CD4-positive, alpha-beta T cell treated with Interleukin-15 for 4 hours (primary cell): ENCODE data around the gene TMEM106B.
"Not testable (repeated sequence)": the region's sequence is repeated elsewhere in the genome, so short reads cannot be mapped to it uniquely, and the experiment has no call there.

Experiments
- DNase-seq: peaks from one replicate; pipeline ENCODE4 v3.0.0-alpha.2; 2020; ENCODE audit warnings: low spot score

TMEM106B gene

DNA sequence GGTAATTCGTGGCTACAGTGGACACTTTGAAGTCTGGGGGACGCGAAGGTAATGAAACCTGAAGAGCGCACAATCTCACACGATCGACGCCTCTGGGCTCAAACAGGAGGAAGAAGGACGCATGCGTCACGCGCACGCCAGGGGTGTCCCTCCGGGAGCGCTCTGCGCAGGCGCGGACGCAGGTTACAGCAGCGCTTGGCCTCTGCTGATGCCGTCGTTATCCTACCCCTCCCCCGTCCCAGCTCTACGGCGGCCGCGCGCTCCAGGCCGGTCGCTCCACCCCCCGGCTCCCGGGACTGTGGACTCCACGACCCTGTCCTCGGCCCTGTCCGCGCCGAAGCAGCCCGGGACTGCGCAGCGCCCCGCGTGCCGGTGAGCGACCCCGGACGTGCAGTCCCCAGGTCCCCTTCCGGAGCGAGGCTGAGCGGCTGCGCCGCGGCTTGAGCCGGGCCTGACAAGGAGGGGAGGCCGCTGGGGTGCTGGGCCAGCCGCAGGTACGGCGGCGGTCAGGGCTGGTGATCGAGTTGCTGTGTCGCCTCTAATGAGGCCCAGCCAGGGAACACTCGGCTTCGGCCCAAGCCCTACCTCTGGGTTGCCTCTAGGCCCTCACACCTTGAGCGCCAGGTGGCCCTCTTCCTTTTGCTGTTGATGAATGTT is at the start of gene TMEM106B:
TMEM106B (plus strand) TSS at position 241 of the 657 bp plus-strand sequence. CDS start 3,517 bp downstream, outside the sequence.
- DNase-seq = peak; percentile 96

DNA sequence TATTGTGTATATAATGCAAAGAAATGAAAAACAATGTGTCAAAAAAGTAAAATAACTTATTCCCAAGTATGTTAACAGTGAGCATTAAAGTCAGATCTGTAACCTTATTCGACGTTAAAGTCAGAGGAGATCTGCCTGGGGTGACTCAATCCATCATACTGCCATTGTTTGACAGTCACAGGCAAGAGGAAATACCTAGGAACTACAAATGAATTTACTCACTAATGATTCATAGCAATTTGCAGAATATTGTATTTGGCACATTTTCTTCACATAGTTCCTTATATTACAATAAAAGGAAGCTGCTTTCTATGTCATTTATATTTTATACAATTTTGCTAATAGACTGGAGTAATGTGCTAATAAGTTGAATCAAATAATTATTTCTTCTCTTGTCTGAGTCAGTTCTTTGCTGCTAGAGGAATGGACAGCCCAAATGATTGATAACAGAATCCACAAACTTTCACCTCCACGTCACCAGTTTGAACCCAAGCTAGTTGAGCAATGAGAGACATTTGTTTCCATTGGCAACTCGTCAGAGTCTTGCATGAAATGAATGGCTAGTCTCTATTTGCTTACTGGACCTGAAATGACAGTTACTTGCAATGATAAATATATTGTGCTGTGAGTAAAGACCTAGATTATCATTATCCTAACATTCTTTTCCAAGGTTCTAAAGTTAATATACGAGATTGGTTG is 48.5 kb upstream of the TMEM106B start:
- no peak for DNase-seq

DNA sequence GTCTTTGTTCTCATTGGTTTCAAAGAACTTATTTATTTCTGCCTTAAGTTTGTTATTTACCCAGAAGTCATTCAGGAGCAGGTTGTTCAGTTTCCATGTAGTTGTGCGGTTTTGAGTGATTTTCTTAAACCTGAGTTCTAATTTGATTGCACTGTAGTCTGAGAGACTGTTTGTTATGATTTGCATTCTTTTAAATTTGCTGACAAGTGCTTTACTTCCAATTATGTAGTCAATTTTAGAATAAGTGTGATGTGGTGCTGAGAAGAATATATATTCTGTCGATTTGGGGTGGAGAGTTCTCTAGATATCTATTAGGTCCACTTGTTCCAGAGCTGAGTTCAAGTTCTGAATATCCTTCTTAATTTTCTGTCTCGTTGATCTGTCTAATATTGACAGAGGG is 43.0 kb upstream of the TMEM106B start:
- DNase-seq = not testable (repeated sequence)

DNA sequence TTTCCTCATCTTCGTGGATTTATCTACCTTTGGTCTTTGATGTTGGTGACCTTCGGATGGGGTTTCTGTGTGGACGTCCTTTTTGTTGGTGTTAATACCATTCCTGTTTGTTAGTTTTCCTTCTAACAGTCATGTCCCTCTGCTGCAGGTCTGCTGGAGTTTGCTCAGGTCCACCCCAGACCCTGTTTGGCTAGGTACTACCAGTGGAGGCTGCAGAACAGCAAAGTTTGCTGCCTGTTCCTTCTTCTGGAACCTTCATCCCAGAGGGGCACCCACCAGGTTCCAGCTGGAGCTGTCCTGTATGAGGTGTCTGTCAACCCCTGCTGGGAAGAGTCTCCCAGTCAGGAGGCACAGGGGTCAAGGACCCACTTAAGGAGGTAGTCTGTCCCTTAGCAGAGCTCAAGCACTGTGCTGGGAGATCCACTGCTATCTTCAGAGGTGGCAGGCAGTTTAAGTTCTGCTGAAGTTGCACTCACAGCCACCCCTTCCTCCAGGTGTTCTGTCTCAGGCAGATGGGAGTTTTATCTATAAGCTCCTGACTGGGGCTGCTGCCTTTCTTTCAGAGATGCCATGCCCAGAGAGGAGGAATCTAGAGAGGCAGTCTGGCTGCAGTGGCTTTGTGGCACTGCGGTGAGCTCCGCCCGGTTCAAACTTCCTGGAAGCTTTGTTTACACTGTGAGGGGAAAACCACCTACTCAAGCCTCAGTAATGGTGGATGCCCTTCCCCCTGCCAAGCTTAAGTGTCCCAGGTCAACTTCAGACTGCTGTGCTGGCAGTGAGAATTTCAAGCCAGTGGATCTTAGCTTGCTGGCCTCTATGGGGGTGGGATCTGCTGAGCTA is 40.9 kb upstream of the TMEM106B start:
- DNase-seq = peak; percentile 55

DNA sequence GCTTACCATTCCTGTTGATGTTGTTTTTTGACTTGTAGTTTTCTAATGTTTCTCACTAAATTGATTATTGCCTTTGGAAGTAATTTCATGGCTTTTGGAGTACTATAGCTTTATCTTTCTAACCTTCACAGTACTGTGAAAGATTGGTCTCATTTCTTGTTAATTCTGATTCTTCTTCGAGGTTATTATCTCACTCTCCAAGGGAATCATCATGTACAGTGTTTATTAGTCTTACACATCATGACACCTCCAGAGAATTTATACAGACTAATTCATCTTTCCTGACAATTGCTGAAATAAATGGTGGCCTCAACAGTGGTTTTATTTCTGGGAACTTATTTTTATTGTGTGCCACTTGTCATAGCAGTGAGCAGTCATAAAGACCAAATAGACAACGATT is 37.4 kb upstream of the TMEM106B start:
- DNase-seq = no peak

DNA sequence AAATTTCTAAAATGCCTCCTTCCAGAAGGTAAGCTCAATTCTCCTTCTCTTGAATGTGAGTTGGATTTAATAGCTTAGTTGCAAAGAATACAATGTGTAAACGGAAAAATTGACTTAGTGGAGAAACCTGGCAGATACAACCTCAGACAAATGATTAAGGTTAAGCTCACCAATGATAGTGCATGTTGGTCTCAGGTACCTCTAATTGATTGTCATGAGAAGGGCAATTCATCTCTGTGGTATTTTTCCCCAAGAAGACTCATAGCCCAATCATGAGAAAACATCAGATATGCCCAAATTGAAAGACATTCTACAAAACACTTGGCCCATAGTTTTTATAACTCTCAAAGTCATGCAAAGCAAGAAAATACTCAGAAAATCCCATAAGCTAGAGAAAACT is 36.2 kb upstream of the TMEM106B start:
- no peak for DNase-seq

DNA sequence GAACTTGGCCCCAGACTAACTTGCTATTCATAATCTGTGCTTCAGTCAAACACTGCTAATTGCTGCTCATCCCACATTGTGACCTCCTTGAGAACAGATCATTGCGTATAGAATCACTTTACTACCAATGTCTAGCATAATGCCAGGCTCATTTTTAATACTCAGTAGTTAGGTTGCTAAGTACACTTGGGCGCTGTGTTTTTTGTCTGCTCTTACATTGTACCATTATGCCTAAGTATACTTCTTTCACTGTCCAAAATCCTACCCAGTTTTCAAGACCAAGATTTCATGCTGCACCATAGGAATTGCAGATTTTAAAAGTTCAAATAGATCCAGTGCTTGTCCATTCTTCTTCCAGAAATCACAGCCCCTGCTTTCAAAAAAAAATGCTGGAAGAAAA is 32.8 kb upstream of the TMEM106B start:
- no peak for DNase-seq

DNA sequence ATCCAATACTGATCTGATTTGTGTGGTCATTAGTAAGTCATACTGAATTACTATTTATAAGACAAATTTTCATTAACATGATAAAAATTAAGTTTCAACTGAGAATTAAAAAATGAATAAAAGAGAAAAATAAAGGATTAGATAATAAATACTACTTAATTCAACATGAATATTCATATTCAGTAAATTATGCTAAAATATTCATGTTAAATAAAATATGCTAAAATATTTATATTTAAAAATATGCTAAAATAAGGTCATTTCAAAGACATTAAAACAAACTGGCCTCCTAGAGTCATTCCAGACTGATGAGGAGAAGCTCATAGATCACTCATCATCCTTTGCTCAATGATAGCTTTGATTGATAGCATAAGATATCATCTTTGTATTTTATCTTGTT is 16.7 kb upstream of the TMEM106B start:
- DNase-seq = no peak

DNA sequence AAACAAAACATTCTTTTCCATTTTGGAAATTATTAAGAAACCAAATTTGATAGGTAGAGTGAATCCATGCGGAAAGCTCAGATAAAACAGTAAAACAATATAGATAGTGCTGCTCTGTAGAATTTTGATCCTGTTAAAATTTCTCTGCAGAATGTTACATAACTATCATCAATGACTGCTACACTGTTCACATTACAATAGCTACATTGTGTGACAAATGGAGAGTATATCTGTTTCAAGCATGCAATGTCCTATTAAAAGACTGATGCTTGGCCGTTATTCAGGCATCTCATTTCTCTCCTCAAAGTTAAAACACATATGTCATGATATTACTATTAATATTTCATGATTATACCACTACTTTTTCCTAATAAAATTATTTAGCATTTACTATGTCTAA is 14.7 kb upstream of the TMEM106B start:
- no peak for DNase-seq

DNA sequence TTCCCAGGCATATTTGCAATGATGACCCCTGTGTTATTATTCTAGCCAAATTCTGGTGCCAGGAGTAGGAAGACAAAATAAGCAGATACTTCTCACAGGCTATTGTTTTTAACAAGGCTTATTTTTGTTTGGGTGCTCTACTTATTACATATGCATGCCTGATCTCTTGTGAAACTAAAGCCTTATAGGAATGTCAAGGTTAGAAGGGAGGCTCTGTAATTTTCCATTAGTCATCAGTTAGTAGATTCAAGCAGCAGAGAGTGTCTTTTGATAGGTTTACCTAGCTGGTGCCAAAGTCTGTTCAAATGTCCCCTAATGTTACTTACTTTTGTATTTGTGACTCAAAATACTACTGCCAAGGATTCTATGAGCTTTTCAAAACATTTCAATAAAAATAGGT is 11.7 kb upstream of the TMEM106B start:
- no peak for DNase-seq

DNA sequence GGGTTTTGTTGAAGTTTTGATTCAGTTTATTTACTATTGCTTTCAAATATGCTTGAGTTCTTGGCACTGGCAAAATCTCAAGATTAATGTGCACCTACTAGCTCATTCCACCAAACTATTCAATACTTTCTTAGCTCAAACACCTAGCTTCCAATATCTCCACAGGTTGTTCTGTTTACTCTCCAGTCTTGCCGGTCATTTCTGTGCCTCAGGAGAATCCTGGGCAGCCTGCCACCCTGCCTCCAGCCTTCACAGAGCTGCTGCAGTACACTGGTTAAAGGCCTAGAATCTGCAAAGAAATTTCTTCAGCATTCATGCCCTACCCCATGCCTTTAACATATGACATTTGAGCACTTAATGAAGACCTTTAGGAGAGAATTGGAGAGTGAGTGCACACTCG is 4.0 kb upstream of the TMEM106B start:
- DNase-seq = no peak

DNA sequence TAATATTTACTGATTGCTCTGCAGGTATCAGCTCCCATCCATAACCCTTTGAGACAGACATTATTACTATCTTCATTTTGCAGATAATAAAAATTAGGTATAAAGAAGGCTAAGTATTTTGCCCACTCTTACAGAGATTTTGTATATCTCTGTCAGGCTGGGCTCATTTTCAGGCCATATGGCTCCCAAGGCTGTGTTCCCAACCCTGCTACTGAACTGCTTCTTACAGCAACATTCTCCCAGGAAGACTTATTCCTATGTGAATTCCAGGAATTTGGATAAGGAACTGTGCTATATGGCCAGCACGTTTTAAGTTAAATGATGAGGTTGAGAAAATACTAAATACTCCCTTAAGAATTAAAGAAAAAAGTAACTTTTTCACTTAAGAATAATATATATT is 1.9 kb upstream of the TMEM106B start:
- DNase-seq = no peak

DNA sequence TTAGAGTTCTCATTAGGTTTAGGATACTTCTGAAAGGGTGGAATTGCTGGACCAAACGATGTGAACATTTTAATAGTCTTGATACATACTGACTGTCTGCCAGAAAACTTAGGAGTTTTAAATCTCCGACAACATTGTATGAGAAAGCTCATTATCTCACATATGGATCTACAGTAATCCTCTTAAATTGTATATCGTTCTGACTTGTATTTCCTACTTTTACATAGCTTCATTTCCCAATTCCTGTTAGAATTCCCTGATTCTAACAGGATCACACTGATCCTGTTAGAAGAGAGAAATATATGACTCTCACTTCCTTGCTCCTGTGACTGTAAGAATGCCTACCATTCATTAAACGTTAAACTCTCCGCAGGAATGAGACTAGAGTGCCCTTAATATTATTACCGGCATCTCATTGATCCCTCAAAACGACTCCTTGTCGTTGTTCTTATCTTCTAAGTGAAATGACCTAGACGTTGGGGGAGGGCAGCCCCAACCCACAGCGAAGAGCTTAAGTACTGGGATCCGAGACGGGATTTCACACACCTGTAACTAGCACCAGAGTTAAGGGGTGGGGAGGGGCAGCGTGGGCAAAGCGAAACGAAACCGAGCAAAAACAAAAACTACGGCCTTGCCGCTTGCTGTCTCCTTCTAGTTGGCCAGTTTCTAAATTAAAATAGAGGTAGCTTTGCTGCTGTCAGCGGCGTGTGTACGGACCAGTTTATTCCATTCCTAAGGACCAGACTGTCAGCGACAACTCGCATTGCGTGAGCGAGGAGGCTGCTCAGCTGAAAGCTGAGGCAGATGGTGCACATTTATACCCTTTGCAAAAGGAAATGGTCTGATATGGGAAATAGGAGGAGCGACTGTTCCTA is 678 bp upstream of the TMEM106B start:
- DNase-seq = peak; percentile 51

DNA sequence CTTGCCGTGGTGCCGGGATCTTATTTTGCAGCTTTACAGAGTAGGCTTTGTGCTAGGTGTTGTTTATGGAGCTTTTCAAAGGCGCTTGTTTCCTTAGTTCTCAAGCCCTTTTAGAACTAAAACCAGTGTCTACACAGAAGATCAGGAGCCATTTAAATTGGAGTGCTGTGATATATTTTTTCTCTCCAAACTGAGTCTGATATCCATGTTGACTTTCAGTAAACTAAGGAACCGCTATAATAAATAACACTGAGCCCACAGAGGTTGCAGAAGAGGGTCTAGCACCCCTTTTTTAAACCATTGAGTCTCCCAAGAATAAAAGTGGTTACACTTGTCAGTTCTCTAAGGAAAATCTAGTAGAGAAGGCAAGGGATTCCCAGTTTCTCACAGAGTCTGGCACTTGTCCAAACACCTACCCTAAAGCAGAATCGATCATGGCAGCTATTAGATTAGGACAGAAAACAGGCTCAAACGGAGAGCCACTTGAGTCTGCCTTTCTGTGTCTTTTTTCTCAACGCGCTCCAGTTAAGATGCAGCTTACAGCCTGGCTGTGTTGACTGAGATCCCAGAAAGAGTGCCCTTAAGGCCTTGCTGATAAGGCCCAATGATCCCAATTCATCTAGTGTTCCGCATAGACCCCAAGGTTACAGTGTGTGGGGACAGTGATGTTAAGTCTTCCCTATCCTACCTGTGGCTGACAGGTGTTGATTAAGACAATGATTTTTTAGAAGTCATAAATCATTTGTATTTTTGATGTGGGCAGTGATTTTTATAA is 804 bp downstream of the TMEM106B start:
- no peak for DNase-seq

DNA sequence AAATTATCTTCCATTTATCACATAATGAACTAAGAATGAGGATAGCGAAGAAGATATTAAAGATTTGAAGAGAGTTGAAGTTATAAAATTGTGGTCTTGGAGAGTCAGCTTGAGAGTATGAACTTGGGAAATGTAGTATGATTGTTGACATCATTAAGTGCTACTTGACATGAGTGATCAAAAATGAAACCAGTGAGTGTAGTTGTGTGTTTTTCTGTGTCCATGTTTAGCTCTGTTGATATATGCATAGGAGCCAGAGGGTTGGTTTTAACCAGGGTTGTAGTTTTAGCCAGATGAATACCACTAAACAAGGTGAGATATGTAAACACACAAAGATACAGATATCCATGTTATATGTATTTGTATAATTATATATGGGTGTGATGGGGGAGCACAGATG is 6.2 kb downstream of the TMEM106B start:
- DNase-seq = no peak

DNA sequence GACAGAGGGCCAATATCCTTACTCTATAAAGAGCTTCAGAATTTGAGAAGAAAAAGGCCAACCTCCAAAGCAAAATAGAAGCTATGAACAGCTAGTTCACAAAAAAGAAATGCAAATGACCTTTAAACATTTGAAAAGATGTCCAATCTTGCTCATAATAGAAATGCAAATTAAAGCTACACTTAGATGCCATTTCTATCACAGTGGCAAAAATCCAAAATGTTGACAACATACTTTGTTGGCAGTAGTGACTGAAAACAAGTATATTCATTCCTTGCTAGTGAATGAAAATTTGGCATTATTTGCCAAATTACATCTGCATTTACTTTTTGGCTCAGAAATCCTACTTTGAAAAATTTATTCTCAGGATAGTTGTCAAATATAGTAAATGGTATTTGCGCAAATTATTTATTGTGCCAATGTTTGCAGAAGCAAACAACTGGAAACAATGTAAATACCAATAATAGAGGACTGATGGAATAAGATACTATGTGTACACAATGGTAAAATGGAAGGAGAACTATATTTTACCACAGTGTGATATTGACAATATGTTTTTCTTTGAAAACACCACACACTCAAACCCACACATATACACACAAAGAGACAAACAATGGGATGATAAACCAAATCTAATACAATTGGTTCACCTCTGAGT is 9.4 kb downstream of the TMEM106B start:
- no peak for DNase-seq

DNA sequence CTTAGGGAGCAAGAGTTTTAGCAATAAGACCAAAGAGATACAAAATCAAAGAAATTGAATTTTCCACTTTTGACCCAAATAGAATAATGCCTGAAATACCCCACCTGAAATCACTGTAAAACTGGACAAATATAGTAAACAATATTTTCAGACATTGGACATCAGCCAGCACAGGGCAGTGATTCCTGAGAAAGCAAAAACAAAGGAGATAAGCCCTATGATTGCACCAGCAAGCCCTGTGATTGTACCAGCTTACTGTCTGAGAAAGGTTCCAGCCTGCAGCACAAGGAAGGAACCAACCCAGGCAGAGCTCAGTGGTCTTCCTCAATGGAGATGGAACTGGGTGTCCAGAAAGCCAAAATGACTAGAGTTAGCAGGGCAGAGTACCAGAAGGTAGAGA is 10.3 kb downstream of the TMEM106B start:
- DNase-seq = no peak

DNA sequence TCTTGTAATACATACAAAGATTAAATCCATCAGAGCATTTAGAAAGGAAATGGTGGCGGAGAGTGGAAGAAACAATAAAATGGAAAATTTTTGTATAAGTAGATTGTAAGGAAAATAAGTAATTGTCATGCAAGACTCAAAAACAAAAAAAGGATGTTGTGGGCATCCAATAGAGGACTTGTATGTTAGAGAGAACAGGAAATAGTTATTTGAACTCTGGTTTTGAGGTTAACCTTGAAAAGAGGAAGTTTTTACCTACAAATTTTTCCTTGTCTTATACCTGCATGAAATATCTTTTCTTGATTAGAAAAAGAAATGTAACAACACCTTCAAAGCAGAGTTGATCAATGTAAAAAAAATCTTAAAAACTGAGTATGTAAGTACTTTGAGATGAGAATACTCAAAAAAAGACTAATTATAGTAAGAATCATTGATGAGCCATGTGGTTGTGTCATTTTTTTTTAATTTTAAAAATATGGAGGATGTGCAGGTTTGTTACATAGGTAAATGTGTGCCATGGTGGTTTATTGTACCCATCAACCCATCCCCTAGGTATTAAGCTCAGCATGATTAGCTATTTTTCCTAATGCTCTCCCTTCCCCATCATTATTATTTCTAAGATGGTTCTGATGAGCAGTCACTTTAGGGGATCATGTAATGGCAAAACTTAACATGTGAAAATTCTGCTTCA is 11.9 kb downstream of the TMEM106B start:
- DNase-seq = no peak

DNA sequence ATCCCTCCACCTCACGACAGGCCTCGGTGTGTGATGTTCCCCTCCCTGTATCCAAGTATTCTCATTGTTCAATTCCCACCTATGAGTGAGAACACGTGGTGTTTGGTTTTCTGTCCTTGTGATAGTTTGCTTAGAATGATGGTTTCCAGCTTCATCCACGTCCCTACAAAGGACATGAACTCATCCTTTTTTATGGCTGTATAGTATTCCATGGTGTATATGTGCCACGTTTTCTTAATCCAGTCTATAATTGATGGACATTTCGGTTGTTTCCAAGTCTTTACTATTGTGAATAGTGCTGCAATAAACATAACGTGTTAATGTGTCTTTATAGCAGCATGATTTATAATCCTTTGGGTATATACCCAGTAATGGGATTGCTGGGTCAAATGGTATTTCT is 13.9 kb downstream of the TMEM106B start:
- not testable (repeated sequence) for DNase-seq

DNA sequence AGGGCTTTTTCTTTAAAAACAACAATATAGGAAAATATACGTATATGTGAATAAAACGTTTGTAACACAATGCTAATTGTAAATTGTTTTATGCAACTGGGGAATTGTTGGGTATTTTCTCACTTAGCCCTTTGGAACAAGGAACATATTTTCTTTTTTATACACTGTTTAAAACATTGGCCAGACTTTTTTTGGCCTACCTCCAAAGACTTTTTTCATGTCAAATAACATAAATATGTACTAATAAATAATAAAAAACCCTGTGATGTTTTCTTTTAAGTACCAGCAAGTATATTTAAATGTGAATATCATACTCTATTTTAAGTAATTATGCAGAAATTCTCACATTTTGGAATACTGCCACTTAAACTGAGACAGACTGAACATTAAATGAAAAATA is 15.7 kb downstream of the TMEM106B start:
- DNase-seq = no peak
